Esophagus squamous epithelium (tissue), 4 donors: ENCODE data around the gene CBLL2.

Experiments
- CTCF ChIP-seq, 6 experiments: fragments of 450-650 bp in 4 of 6; fragments of 200-600 bp in 2 of 6; sonication (generic) in 2 of 6; IDR thresholded peaks; one replicate each; pipeline ENCODE4 v1.5.1; 2016 to 2019; ENCODE audit warnings: antibody characterized with exemption in 6 of 6, mild to moderate bottlenecking in 4 of 6, moderate library complexity in 4 of 6
- POLR2A ChIP-seq, 4 donors: fragments of 450-650 bp; IDR thresholded peaks; one replicate each; pipeline ENCODE4 v1.6.1; 2017; ENCODE audit warnings: antibody characterized with exemption in 4 of 4, mild to moderate bottlenecking in 4 of 4, moderate library complexity in 3 of 4

- TF ChIP-seq CTCF (IDR thresholded peaks at IDR 0.05) (no peak), POLR2A (IDR thresholded peaks at IDR 0.05) (no peak)
These were observed 50.8 kb downstream of the CBLL2 start for GRCh38 chrX:22323541-22323940.
